GM19452 (cell line): Measurements from ENCODE around the gene ART1.
"Not testable (repeated sequence)": the region's sequence is repeated elsewhere in the genome, so short reads cannot be mapped to it uniquely, and the experiment has no call there.

ENCODE experiments used
- ATAC-seq: cut with Tn5 transposase; IDR thresholded peaks from one replicate; pipeline ENCODE4 v1.9.1; 2021; ENCODE audit not compliant: unreplicated experiment

Gene ART1

GRCh38 chr11:3644817-3645235 is at the start of gene ART1:
Gene ART1, plus strand, starts transcription at chr11:3645128. Its CDS starts 14,086 bp downstream, at chr11:3659214.
- no peak for ATAC-seq

GRCh38 chr11:3597743-3598142 is 47.2 kb upstream of the ART1 start:
- ATAC-seq, result not testable (repeated sequence)

- ATAC-seq, result not testable (repeated sequence)
Observed at GRCh38 chr11:3600201-3600600, 44.7 kb upstream of the ART1 start.

GRCh38 chr11:3604167-3604566 is 40.8 kb upstream of the ART1 start:
- ATAC-seq, result no peak

- ATAC-seq, result no peak
Observed at GRCh38 chr11:3605283-3605662, 39.7 kb upstream of the ART1 start.

GRCh38 chr11:3605771-3606203 is 39.1 kb upstream of the ART1 start:
- ATAC-seq, result no peak

GRCh38 chr11:3609416-3610265 is 35.3 kb upstream of the ART1 start:
- ATAC-seq, result no peak

GRCh38 chr11:3610846-3611245 is 34.1 kb upstream of the ART1 start:
- ATAC-seq, result no peak

- no peak for ATAC-seq
Observed at GRCh38 chr11:3611976-3612678, 32.8 kb upstream of the ART1 start.

GRCh38 chr11:3613998-3614741 is 30.8 kb upstream of the ART1 start:
- ATAC-seq, result no peak

- ATAC-seq, result peak; percentile 70
Observed at GRCh38 chr11:3614742-3615171, 30.2 kb upstream of the ART1 start.

- no peak for ATAC-seq
Observed at GRCh38 chr11:3615998-3616397, 28.9 kb upstream of the ART1 start.

GRCh38 chr11:3616721-3617460 is 28.0 kb upstream of the ART1 start:
- no peak for ATAC-seq

- ATAC-seq, result no peak
Observed at GRCh38 chr11:3617990-3618389, 26.9 kb upstream of the ART1 start.

- ATAC-seq, result no peak
Observed at GRCh38 chr11:3622521-3622920, 22.4 kb upstream of the ART1 start.

- ATAC-seq, result no peak
Observed at GRCh38 chr11:3623121-3623520, 21.8 kb upstream of the ART1 start.

GRCh38 chr11:3623767-3624458 is 21.0 kb upstream of the ART1 start:
- no peak for ATAC-seq

GRCh38 chr11:3626250-3626960 is 18.5 kb upstream of the ART1 start:
- no peak for ATAC-seq

- ATAC-seq, result no peak
Observed at GRCh38 chr11:3627291-3627690, 17.6 kb upstream of the ART1 start.

GRCh38 chr11:3631331-3631730 is 13.6 kb upstream of the ART1 start:
- ATAC-seq, result no peak
